T-cell (primary cell): ENCODE measurements around the gene OXCT1. TPM values are rescaled to one million over a fixed set of nuclear protein-coding genes. Genes with fewer than 3 reads are reported as not detected.

Source experiments
- ATAC-seq, 4 experiments: fragments of 200-7000 bp in 3 of 4; fragments of 150-1000 bp in 1 of 4; cut with Tn5 transposase; replicated peaks in 1 of 4; 1 replicate in 3 of 4; 2 replicates in 1 of 4; pipeline ENCODE4 v1.10.0; 2021; ENCODE audit warnings: moderate library complexity in 3 of 4, mild to moderate bottlenecking in 2 of 4, moderate number of reproducible peaks in 1 of 4
- CTCF ChIA-PET, 2 donors: fragments of 300-600 bp; sonication (Branson Sonifier 250); formaldehyde crosslinking; loops; one replicate each; lab custom pipeline; 2022; ENCODE audit warnings: antibody characterized with exemption in 2 of 2; lab: Charles Lee
- POLR2A ChIA-PET, 2 donors: fragments of 300-600 bp; sonication (Branson Sonifier 250); formaldehyde crosslinking; loops; one replicate each; lab custom pipeline; 2022; ENCODE audit warnings: antibody characterized with exemption in 2 of 2; lab: Charles Lee
- DNase-seq, 35 experiments: peaks; one replicate each; pipeline versions ENCODE4 v3.0.0 to v3.0.0-alpha.2; 2013 to 2023
- H3K27ac ChIP-seq: one replicate; pipeline ENCODE4 v1.5.1; 2013; ENCODE audit warnings: low read length
- H3K27me3 ChIP-seq, 2 experiments: replicated peaks in 1 of 2; 1 replicate in 1 of 2; 2 replicates in 1 of 2; pipeline versions ENCODE4 v1.6.1 to v1.7.0; 2013; ENCODE audit warnings: low read length in 1 of 2, mixed read lengths in 1 of 2; ENCODE audit not compliant: control insufficient read depth in 2 of 2, insufficient read depth in 2 of 2; ENCODE audit errors: extremely low read depth in 1 of 2
- H3K36me3 ChIP-seq, 2 donors: 1 replicate in 1 of 2; 2 replicates in 1 of 2; pipeline versions ENCODE4 v1.6.1 to v1.7.0; 2013; ENCODE audit warnings: low read length in 1 of 2; ENCODE audit not compliant: control insufficient read depth in 2 of 2, insufficient read depth in 1 of 2; ENCODE audit errors: extremely low read depth in 1 of 2
- H3K4me1 ChIP-seq, 2 experiments: 1 replicate in 1 of 2; 2 replicates in 1 of 2; pipeline versions ENCODE4 v1.6.1 to v1.7.0; 2013; ENCODE audit warnings: low read length in 2 of 2, mixed read lengths in 1 of 2; ENCODE audit not compliant: insufficient read depth in 2 of 2, control insufficient read depth in 1 of 2; ENCODE audit errors: extremely low read depth in 1 of 2
- H3K4me3 ChIP-seq, 2 donors: 1 replicate in 1 of 2; 2 replicates in 1 of 2; pipeline versions ENCODE4 v1.5.1 to v1.7.0; 2013; ENCODE audit warnings: mild to moderate bottlenecking in 2 of 2, low read length in 1 of 2, moderate library complexity in 1 of 2; ENCODE audit not compliant: control insufficient read depth in 1 of 2; ENCODE audit errors: extremely low read depth in 1 of 2
- H3K9me3 ChIP-seq: 2 replicates; pipeline ENCODE4 v1.7.0; 2013
- H3K27ac Mint-ChIP-seq, 2 donors: one replicate each; pipeline ENCODE4 v1.8.0; 2020 to 2021; ENCODE audit warnings: mild to moderate bottlenecking in 2 of 2, mixed read lengths in 2 of 2
- H3K27me3 Mint-ChIP-seq, 2 donors: one replicate each; pipeline ENCODE4 v1.8.0; 2021 to 2022; ENCODE audit warnings: mixed read lengths in 2 of 2
- H3K36me3 Mint-ChIP-seq: one replicate; pipeline ENCODE4 v1.8.0; 2021; ENCODE audit warnings: mixed read lengths
- H3K4me1 Mint-ChIP-seq, 3 donors: one replicate each; pipeline ENCODE4 v1.8.0; 2020 to 2022; ENCODE audit warnings: mixed read lengths in 3 of 3, mild to moderate bottlenecking in 1 of 3
- H3K4me3 Mint-ChIP-seq, 3 donors: one replicate each; pipeline ENCODE4 v1.8.0; 2020 to 2022; ENCODE audit warnings: mild to moderate bottlenecking in 3 of 3, mixed read lengths in 3 of 3, moderate library complexity in 3 of 3
- H3K9me3 Mint-ChIP-seq, 3 donors: one replicate each; pipeline ENCODE4 v1.8.0; 2020 to 2022; ENCODE audit warnings: mixed read lengths in 3 of 3
- WGBS: methylation state at CpG from one replicate; pipeline ENCODE4 v1.1.5; 2013; ENCODE audit warnings: missing lambda C conversion rate; ENCODE audit not compliant: insufficient coverage; 5-methylcytosine and 5-hydroxymethylcytosine counted together
- total RNA-seq, 35 experiments: library from RNA in 6 of 35; stranded (reverse) in 6 of 35; fragments of 120-200 nt in 1 of 35; gene quantifications; one replicate each; pipeline versions ENCODE4 v1.2.1 to v1.2.4 and lab custom pipeline; 2013 to 2026

OXCT1 gene
- total RNA-seq, 5 donors from 2014 or later (not counting 1 experiment from before 2014, with no cell fraction given), result 24.7 to 26.5 (median 26.0) TPM

DNA sequence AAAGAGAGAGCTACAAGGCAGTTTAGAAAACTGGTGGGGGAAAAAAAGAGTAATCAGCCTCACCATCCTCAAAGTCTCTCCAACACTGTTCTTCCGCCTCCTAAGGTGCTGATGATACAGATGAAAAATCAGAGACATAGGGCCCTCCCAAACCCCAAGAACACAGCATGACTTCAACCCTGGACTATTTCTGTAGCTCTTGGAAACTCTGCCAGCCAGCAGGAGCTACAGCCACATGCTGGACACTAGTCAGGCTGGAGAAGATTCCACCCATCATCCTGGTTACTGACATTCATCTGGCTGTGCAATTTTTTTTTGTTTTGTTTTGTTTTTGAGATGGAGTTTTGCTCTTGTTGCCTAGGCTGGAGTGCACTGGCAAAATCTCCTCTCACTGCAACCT lies 42.4 kb downstream of the OXCT1 start:
- POLR2A ChIA-PET, result interaction anchor here in 1 of 2 donors (0.6 to 0.7 kb wide), 2 partner anchors 10 to 1304 kb away, joined by 3 to 5 read pairs; no protein-coding TSS in a partner anchor
- CTCF ChIA-PET, result interaction anchor here (0.6 to 1.0 kb wide), 4 partner anchors 82 to 1804 kb away, joined by 3 to 7 read pairs (median 4); no protein-coding TSS in a partner anchor
- no peak overlapping the region for H3K4me3 ChIP-seq
- no peaks in the 10 kb centered on the region for H3K4me1 ChIP-seq
- Mint-ChIP-seq H3K4me1 (peaks cover 5 to 19% (median 15%) of the 10 kb centered on the region in 3 donors), H3K9me3 (no peaks in the 10 kb centered on the region), H3K27ac (no peak overlapping the region), H3K4me3 (no peak overlapping the region), H3K36me3 (peaks cover 68% of the 10 kb centered on the region), H3K27me3 (no peaks in the 10 kb centered on the region)
- peaks cover 0 to 31% of the 10 kb centered on the region in 2 donors for H3K36me3 ChIP-seq
- H3K27ac ChIP-seq, result no peak overlapping the region
- H3K9me3 ChIP-seq, result no peaks in the 10 kb centered on the region
- H3K27me3 ChIP-seq, result no peaks in the 10 kb centered on the region
- ATAC-seq (no peak), DNase-seq (no peak)
- WGBS, result 100% methylated on average over 1 of the region's 1 CpG

DNA sequence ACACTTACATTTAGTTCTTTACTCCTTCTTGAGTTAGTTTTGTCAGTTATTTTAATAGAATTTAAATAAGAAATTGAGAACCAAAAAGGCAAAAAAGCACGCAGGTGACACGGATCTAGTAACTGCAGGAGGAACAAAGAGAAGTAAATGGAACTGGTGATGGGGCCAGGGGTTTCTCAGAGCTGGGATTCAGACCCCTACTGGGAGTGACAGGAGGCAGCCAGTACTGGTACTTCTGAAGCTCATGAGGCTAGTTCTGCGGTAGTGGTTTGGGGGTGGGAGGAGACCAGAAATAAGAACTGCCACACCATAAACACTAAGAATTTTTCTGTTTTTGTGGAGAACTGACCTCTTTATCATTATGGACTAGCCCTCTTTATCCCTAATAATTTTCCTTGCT lies 48.2 kb downstream of the OXCT1 start:
- Mint-ChIP-seq H3K4me3 (no peak overlapping the region), H3K4me1 (peaks cover 5 to 33% (median 27%) of the 10 kb centered on the region in 3 donors), H3K9me3 (no peaks in the 10 kb centered on the region), H3K36me3 (peaks cover 55% of the 10 kb centered on the region), H3K27ac (no peak overlapping the region), H3K27me3 (no peaks in the 10 kb centered on the region)
- ChIA-PET POLR2A (interaction anchor here in 1 of 2 donors (0.5 kb wide), 1 partner anchor 1459 kb away, joined by 6 read pairs; no protein-coding TSS in a partner anchor), CTCF (interaction anchor here (0.5 to 1.4 kb wide), 2 partner anchors 20 to 35 kb away, joined by 3 read pairs; no protein-coding TSS in a partner anchor)
- H3K36me3 ChIP-seq, result peaks cover 0 to 1% of the 10 kb centered on the region in 2 donors
- H3K9me3 ChIP-seq, result no peaks in the 10 kb centered on the region
- H3K27me3 ChIP-seq, result no peaks in the 10 kb centered on the region
- H3K4me3 ChIP-seq, result no peak overlapping the region
- H3K4me1 ChIP-seq, result no peaks in the 10 kb centered on the region
- WGBS, result 95% methylated on average over 2 of the region's 3 CpGs
- DNase-seq, result no peak
- no peak for ATAC-seq
- no peak overlapping the region for H3K27ac ChIP-seq

DNA sequence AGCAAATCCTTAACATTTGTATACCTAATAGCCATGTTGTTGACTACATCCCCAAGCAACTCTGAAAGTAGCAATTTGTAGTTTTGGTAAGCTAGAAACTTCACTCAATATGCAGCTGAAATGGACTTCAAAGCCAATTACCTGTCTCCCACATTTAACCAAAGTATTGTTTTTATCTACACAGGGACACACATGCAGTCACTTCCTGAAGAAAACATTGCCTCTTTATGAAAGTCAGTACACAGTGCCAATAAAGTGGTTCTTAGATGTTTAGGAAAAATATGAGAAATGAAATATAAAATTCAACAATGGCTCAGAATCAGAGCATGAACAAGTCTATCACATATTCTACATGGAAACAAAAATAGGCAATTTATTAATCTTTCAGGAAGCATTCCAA lies 49.2 kb downstream of the OXCT1 start:
- Histone ChIP-seq H3K4me3 (no peak overlapping the region), H3K27ac (no peak overlapping the region), H3K36me3 (no peaks in the 10 kb centered on the region), H3K4me1 (no peaks in the 10 kb centered on the region), H3K9me3 (no peaks in the 10 kb centered on the region), H3K27me3 (no peaks in the 10 kb centered on the region)
- no peak overlapping the region for H3K4me3 Mint-ChIP-seq
- POLR2A ChIA-PET, result no interaction called here
- DNase-seq, result no peak
- peaks cover 47% of the 10 kb centered on the region for H3K36me3 Mint-ChIP-seq
- ATAC-seq, result no peak
- no peaks in the 10 kb centered on the region for H3K9me3 Mint-ChIP-seq
- peaks cover 10 to 38% (median 29%) of the 10 kb centered on the region in 3 donors for H3K4me1 Mint-ChIP-seq
- H3K27ac Mint-ChIP-seq, result no peak overlapping the region
- CTCF ChIA-PET, result no interaction called here
- H3K27me3 Mint-ChIP-seq, result no peaks in the 10 kb centered on the region

DNA sequence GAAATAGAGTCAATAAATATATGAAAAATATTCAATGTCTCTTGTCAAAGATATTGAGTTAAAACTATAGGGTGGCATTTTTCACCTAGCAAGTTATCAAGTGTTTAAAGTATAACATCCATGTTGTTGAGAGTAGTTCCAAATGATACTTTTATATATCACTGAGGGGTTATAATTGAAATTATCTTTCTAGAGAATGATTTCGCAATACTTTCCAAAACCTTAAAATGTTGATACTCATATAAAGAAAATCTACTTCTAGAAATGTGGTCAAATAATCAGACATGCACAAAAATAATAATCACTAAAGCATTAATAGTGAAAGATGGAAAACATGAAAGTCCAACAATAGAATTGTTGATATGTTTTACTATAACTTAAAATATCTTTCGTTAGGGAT lies 50.1 kb downstream of the OXCT1 start:
- ChIA-PET CTCF (no interaction called here), POLR2A (no interaction called here)
- WGBS, result no CpG with 5 or more reads among the region's 2 CpGs
- Mint-ChIP-seq H3K9me3 (no peaks in the 10 kb centered on the region), H3K27ac (no peak overlapping the region), H3K27me3 (no peaks in the 10 kb centered on the region), H3K4me1 (peaks cover 10 to 40% (median 24%) of the 10 kb centered on the region in 3 donors), H3K36me3 (peaks cover 42% of the 10 kb centered on the region), H3K4me3 (no peak overlapping the region)
- Histone ChIP-seq H3K4me1 (no peaks in the 10 kb centered on the region), H3K27ac (no peak overlapping the region), H3K27me3 (no peaks in the 10 kb centered on the region), H3K9me3 (no peaks in the 10 kb centered on the region), H3K36me3 (no peaks in the 10 kb centered on the region), H3K4me3 (no peak overlapping the region)
- no peak for DNase-seq
- ATAC-seq, result no peak

DNA sequence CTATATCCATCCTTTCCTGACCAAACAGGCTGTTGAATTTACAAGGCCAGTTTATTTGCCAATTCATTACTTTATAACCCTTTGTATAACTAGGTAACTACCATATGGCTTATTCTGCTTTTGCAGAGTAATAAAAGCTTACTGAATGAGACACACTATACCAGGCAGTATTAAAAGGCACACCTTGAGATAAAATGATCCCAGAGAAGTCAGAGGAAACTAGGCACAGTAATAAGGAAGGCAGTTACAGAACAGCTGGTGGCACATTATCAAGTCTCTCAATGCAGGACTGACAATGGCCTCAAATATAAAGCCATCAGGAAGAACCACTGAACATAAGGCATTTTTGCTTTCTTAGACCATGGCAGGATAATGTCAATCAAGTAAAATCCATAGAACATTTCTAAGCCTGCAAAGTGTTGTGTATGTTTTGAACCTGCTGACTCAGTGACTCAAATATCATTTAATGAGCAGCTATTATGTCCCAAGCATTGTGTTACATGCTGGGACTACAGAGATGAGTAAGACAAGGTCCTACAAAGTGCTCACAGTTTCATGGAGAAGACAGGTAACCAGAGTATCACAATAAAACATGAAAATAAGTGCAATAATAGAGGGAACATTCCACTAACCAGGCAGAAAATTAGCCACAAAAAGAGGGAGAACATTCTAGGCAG lies 52.5 kb downstream of the OXCT1 start:
- Histone ChIP-seq H3K4me3 (no peak overlapping the region), H3K36me3 (no peaks in the 10 kb centered on the region), H3K27ac (no peak overlapping the region), H3K27me3 (no peaks in the 10 kb centered on the region), H3K9me3 (no peaks in the 10 kb centered on the region), H3K4me1 (no peaks in the 10 kb centered on the region)
- ChIA-PET CTCF (no interaction called here), POLR2A (no interaction called here)
- Mint-ChIP-seq H3K27me3 (no peaks in the 10 kb centered on the region), H3K36me3 (peaks cover 30% of the 10 kb centered on the region), H3K27ac (no peak overlapping the region), H3K4me1 (peaks cover 22 to 45% (median 33%) of the 10 kb centered on the region in 3 donors), H3K9me3 (peaks cover 0 to 4% (median 2%) of the 10 kb centered on the region in 3 donors), H3K4me3 (no peak overlapping the region)
- DNase-seq (no peak), ATAC-seq (no peak)

DNA sequence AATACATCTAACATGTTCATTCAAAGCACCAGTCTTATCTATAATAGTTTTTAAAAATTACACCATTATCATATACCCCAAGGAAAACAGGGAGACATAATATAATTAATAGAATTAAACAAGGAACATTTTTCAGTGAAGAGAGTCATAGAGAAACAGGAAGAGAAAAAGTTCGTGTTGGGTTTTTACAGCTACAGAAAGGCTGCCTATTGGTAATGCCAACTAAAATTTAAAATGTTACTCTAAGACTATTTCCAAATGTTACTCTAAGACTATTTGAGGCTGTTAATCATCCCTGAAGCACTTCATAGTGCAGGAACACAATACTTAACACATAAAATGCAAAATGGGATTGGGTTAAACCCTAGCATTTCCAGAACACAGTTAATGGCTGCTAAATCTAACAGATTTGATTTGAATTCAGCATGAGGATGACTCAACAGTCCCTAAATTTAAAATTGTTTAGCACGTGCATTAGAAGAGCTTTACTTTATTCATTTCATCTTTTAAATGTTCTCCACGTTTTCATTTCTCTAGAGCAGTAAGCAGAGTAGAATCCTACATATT lies 54.5 kb downstream of the OXCT1 start:
- no peaks in the 10 kb centered on the region for H3K27me3 Mint-ChIP-seq
- H3K9me3 Mint-ChIP-seq, result peaks cover 0 to 4% (median 2%) of the 10 kb centered on the region in 3 donors
- WGBS, result no CpG with 5 or more reads among the region's 3 CpGs

More for the DNA sequence above, 54.5 kb downstream of the OXCT1 start:
- ChIA-PET CTCF (no interaction called here), POLR2A (no interaction called here)
- no peak overlapping the region for H3K4me3 Mint-ChIP-seq
- no peaks in the 10 kb centered on the region for H3K9me3 ChIP-seq
- H3K27ac Mint-ChIP-seq, result no peak overlapping the region
- H3K36me3 ChIP-seq, result no peaks in the 10 kb centered on the region
- H3K36me3 Mint-ChIP-seq, result peaks cover 25% of the 10 kb centered on the region
- H3K27me3 ChIP-seq, result no peaks in the 10 kb centered on the region
- no peak for ATAC-seq
- peaks cover 34 to 48% (median 40%) of the 10 kb centered on the region in 3 donors for H3K4me1 Mint-ChIP-seq
- no peak for DNase-seq
- H3K27ac ChIP-seq, result no peak overlapping the region
- no peaks in the 10 kb centered on the region for H3K4me1 ChIP-seq
- no peak overlapping the region for H3K4me3 ChIP-seq
